WTC11 (cell line): ENCODE results near the gene PLEKHB1. TPM values are rescaled to one million over a fixed set of nuclear protein-coding genes. Genes with fewer than 3 reads are reported as not detected.

ENCODE experiments used
- ATAC-seq: fragments of 200-7000 bp; cut with Tn5 transposase; 2 replicates; pipeline ENCODE4 v1.10.0; 2021; ENCODE audit warnings: mild to moderate bottlenecking, moderate library complexity
- CTCF ChIA-PET: fragments of 300-600 bp; sonication (Branson Sonifier 250); formaldehyde crosslinking; loops from one replicate; lab custom pipeline; 2021; ENCODE audit warnings: antibody characterized with exemption; lab: Charles Lee
- POLR2A ChIA-PET: fragments of 350-600 bp; sonication (Branson Sonifier 250); formaldehyde crosslinking; loops from one replicate; lab custom pipeline; 2021; ENCODE audit warnings: antibody characterized with exemption; lab: Charles Lee
- DNase-seq: peaks from one replicate; pipeline ENCODE4 v3.0.0; 2021; ENCODE audit warnings: low spot score
- H3K27ac Mint-ChIP-seq: 2 replicates; pipeline ENCODE4 v1.8.0; 2021; ENCODE audit warnings: mixed read lengths
- H3K27me3 Mint-ChIP-seq: 2 replicates; pipeline ENCODE4 v1.8.0; 2021; ENCODE audit warnings: low read depth, mild to moderate bottlenecking, moderate library complexity, mixed read lengths
- H3K36me3 Mint-ChIP-seq: 2 replicates; pipeline ENCODE4 v1.8.0; 2021; ENCODE audit warnings: mixed read lengths
- H3K4me1 Mint-ChIP-seq: 2 replicates; pipeline ENCODE4 v1.8.0; 2022; ENCODE audit warnings: mixed read lengths
- H3K4me3 Mint-ChIP-seq: 2 replicates; pipeline ENCODE4 v1.8.0; 2021; ENCODE audit warnings: mild to moderate bottlenecking, moderate library complexity, mixed read lengths
- H3K9me3 Mint-ChIP-seq: 2 replicates; pipeline ENCODE4 v1.8.0; 2021; ENCODE audit warnings: mixed read lengths
- AFF4 ChIP-seq: sonication (generic); formaldehyde crosslinking; IDR thresholded peaks from 2 replicates; pipeline ENCODE4 v1.8.1; 2023; ENCODE audit warnings: mild to moderate bottlenecking, missing genetic modification reagents, borderline replicate concordance
- ATF1 ChIP-seq: sonication (generic); formaldehyde crosslinking; IDR thresholded peaks from 2 replicates; pipeline ENCODE4 v1.8.1; 2023; ENCODE audit warnings: mild to moderate bottlenecking, moderate library complexity, missing genetic modification reagents
- CDX4 ChIP-seq: fragments of 250-450 bp; sonication (Bioruptor Pico); IDR thresholded peaks from 2 replicates; pipeline ENCODE4 v1.9.0; 2021; ENCODE audit warnings: moderate library complexity, mild to moderate bottlenecking, inconsistent platforms, borderline replicate concordance
- ETV6 ChIP-seq: sonication (generic); formaldehyde crosslinking; IDR thresholded peaks from 2 replicates; pipeline ENCODE4 v1.8.1; 2022; ENCODE audit warnings: mild to moderate bottlenecking, missing genetic modification reagents
- FOXK1 ChIP-seq: sonication (generic); formaldehyde crosslinking; IDR thresholded peaks from 2 replicates; pipeline ENCODE4 v1.8.0; 2022; ENCODE audit warnings: mild to moderate bottlenecking, moderate library complexity, missing genetic modification reagents
- FOXP1 ChIP-seq: sonication (generic); formaldehyde crosslinking; IDR thresholded peaks from 2 replicates; pipeline ENCODE4 v1.8.0; 2022; ENCODE audit warnings: missing genetic modification reagents, mild to moderate bottlenecking, moderate library complexity, borderline replicate concordance
- GABPB1 ChIP-seq: sonication (generic); formaldehyde crosslinking; IDR thresholded peaks from 2 replicates; pipeline ENCODE4 v1.8.1; 2023; ENCODE audit warnings: mild to moderate bottlenecking, missing genetic modification reagents
- HMGXB4 ChIP-seq: sonication (generic); formaldehyde crosslinking; IDR thresholded peaks from 2 replicates; pipeline ENCODE4 v1.8.1; 2023; ENCODE audit warnings: mild to moderate bottlenecking, moderate library complexity, missing genetic modification reagents
- JAZF1 ChIP-seq: fragments of 250-450 bp; sonication (Bioruptor Pico); IDR thresholded peaks from 2 replicates; pipeline ENCODE4 v1.9.0; 2021; ENCODE audit warnings: moderate library complexity, mild to moderate bottlenecking, inconsistent platforms
- MAX ChIP-seq: sonication (generic); formaldehyde crosslinking; IDR thresholded peaks from 2 replicates; pipeline ENCODE4 v1.8.0; 2022; ENCODE audit warnings: mild to moderate bottlenecking, missing genetic modification reagents
- MLX ChIP-seq: sonication (generic); formaldehyde crosslinking; IDR thresholded peaks from 2 replicates; pipeline ENCODE4 v1.8.1; 2023; ENCODE audit warnings: mild to moderate bottlenecking, missing genetic modification reagents, moderate library complexity
- NR1H2 ChIP-seq: sonication (generic); formaldehyde crosslinking; IDR thresholded peaks from 2 replicates; pipeline ENCODE4 v1.9.0; 2021; ENCODE audit warnings: mild to moderate bottlenecking, moderate library complexity, missing genetic modification reagents
- OVOL2 ChIP-seq: fragments of 250-450 bp; sonication (Bioruptor Pico); IDR thresholded peaks from 2 replicates; pipeline ENCODE4 v1.9.0; 2021; ENCODE audit warnings: mild to moderate bottlenecking, borderline replicate concordance
- USF2 ChIP-seq: sonication (generic); formaldehyde crosslinking; IDR thresholded peaks from 2 replicates; pipeline ENCODE4 v1.8.1; 2023; ENCODE audit warnings: mild to moderate bottlenecking, missing genetic modification reagents, moderate library complexity
- ZNF263 ChIP-seq: sonication (generic); formaldehyde crosslinking; IDR thresholded peaks from 2 replicates; pipeline ENCODE4 v1.8.1; 2022; ENCODE audit warnings: low read depth, mild to moderate bottlenecking, moderate library complexity, missing genetic modification reagents
- total RNA-seq: library from RNA; stranded (reverse); gene quantifications from 3 replicates; pipeline ENCODE4 v1.2.3, GENCODE V29; 2021

The PLEKHB1 gene
- total RNA-seq, 1 experiment from 2014 or later, result 12.0 TPM

GRCh38 chr11:73649206-73649605 lies 2.8 kb downstream of the PLEKHB1 start:
- CTCF ChIA-PET, result interaction anchor here (1.2 to 8.9 kb wide), 4 partner anchors 12 to 298 kb away, joined by 3 to 104 read pairs (median 50); no protein-coding TSS in a partner anchor
- H3K36me3 Mint-ChIP-seq, result no peaks in the 10 kb centered on the region
- peaks cover 45% of the 10 kb centered on the region for H3K4me1 Mint-ChIP-seq
- no peak for ATAC-seq
- no peaks in the 10 kb centered on the region for H3K9me3 Mint-ChIP-seq
- H3K27me3 Mint-ChIP-seq, result peaks cover 96% of the 10 kb centered on the region
- H3K4me3 Mint-ChIP-seq, result 0 out of 2 replicates have a peak overlapping the region, but pooled peaks have one; percentile 32
- no peak for DNase-seq
- no peak overlapping the region for H3K27ac Mint-ChIP-seq
- POLR2A ChIA-PET, result no interaction called here
- TF ChIP-seq GABPB1 (CRISPR knock-in tag), result no peak
- no peak for TF ChIP-seq FOXK1 (CRISPR knock-in tag)
- no peak for TF ChIP-seq ZNF263 (CRISPR knock-in tag)
- no peak for TF ChIP-seq AFF4
- no peak for TF ChIP-seq CDX4 (CRISPR knock-in tag)
- TF ChIP-seq MAX, result no peak
- TF ChIP-seq MLX (CRISPR knock-in tag), result no peak
- no peak for TF ChIP-seq ETV6
- no peak for TF ChIP-seq NR1H2 (CRISPR knock-in tag)
- TF ChIP-seq JAZF1 (CRISPR knock-in tag), result no peak
- TF ChIP-seq HMGXB4, result no peak
- TF ChIP-seq OVOL2, result no peak
- TF ChIP-seq FOXP1 (CRISPR knock-in tag), result no peak
- no peak for TF ChIP-seq ATF1 (CRISPR knock-in tag)
- TF ChIP-seq, all 79 proteins: peak for 0

GRCh38 chr11:73650400-73650799 lies 4.0 kb downstream of the PLEKHB1 start:
- Mint-ChIP-seq H3K36me3 (no peaks in the 10 kb centered on the region), H3K4me3 (no peak overlapping the region), H3K27me3 (peaks cover 96% of the 10 kb centered on the region), H3K4me1 (peaks cover 40% of the 10 kb centered on the region), H3K9me3 (no peaks in the 10 kb centered on the region), H3K27ac (no peak overlapping the region)
- no peak for ATAC-seq
- DNase-seq, result no peak
- TF ChIP-seq USF2 (CRISPR knock-in tag) (no peak), GABPB1 (CRISPR knock-in tag) (no peak)
- POLR2A ChIA-PET, result no interaction called here
- CTCF ChIA-PET, result interaction anchor here (0.6 to 8.9 kb wide), 5 partner anchors 11 to 299 kb away, joined by 3 to 96 read pairs (median 4); no protein-coding TSS in a partner anchor
